Activated T-helper 17 cell treated with anti-CD3 and anti-CD28 coated beads, Interleukin-2, amount 50 U/mL, for 72 hours (primary cell): ENCODE results near the gene GRK1. TPM values are rescaled to one million over a fixed set of nuclear protein-coding genes. Genes with fewer than 3 reads are reported as not detected.

Experiments
- ATAC-seq: fragments of 150-1000 bp; cut with Tn5 transposase; replicated peaks from 2 replicates; pipeline ENCODE4 v1.10.0; 2021; ENCODE audit warnings: mild to moderate bottlenecking, moderate library complexity
- H3K27ac Mint-ChIP-seq: one replicate; pipeline ENCODE4 v1.8.0; 2022; ENCODE audit warnings: mixed read lengths
- H3K27me3 Mint-ChIP-seq: one replicate; pipeline ENCODE4 v1.8.0; 2022; ENCODE audit warnings: mixed read lengths
- H3K36me3 Mint-ChIP-seq: one replicate; pipeline ENCODE4 v1.8.0; 2022; ENCODE audit warnings: low read depth, mild to moderate bottlenecking, mixed read lengths
- H3K4me1 Mint-ChIP-seq: one replicate; pipeline ENCODE4 v1.8.0; 2022; ENCODE audit warnings: mixed read lengths
- H3K4me3 Mint-ChIP-seq: one replicate; pipeline ENCODE4 v1.8.0; 2022; ENCODE audit warnings: mild to moderate bottlenecking, mixed read lengths
- H3K9me3 Mint-ChIP-seq: one replicate; pipeline ENCODE4 v1.8.0; 2022; ENCODE audit warnings: mixed read lengths
- total RNA-seq, 2 donors: library from RNA; stranded (reverse); gene quantifications; one replicate each; pipeline ENCODE4 v1.2.3, GENCODE V29; 2022

GRK1 gene
- total RNA-seq, 2 donors from 2014 or later, result 0.09 to 0.64 TPM

DNA sequence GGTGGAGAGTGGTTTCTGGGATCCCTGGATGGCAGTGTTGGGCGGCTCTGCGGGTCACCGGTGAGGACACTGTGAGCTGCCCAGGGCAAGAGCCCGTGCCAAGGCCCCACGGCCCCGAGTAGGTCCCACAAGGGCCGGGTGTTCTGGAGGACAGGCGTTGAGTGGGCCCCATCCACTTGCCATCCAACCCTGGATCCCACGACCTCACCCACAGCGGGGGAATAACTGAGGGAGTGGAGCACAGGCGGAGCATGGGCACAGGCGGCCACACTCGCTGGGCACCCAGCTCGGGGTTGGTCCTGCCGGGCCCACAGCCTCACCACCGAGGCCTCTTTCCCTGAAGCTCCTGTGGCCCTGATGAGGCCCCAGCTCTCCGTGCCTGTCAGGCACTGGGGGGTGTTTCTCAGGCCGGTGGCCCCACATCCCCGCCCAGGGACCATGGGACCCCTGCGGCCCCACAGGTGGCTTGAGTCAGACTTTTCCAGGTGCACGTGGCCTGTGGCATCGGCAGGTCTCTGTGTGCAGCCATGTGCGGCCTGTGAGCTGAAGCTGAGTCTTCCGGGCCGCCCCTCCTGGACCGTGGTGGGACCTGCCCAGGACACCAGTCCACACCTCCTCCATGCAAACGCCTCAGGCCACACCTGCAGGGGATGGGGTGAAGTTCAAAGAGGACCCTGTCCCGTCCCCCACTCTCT is 108.6 kb downstream of the GRK1 start:
- peaks cover 9% of the 10 kb centered on the region for H3K9me3 Mint-ChIP-seq

DNA sequence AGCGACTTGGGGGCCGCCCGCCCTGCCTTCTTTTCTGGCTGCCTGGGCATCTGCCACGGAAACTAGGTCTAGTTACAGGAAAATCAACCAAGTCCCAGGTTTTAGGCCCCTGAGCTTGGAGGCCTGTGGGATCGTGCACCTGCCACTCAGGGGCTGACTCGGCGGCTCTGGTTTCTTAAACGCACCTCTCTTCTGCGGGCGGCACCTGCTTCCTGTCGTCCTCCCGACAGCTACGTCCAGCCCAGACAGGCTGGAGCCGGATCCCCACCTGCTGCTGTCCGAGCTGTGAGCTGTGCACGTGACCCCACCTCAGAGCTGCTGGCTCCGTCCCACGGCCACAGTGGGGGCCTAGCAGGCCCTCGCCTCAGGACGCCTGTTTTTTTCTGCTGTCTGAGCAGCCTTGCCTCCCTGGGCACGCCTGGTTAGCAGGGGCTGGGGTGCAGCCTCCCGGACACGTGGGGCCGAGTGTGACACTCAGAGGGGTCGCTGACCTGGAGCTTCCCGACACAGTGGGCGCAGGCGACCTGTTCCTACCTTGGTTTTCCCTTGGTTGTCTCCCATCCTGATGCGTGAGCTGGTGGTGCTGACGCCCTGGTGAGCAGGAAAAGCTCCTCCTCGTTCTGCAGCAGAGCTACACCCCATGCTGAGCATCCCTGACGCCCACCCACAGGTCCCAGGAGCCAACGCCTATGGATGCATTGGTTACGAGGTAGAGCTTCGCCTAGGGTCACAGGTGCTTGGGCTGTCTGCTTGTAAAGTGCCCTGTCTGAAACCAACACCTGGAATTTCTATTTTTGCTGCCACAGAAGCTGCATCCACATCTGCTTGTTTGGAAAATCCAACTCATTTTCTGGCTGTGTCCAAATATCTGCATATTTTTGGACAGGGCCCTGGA is 109.5 kb downstream of the GRK1 start:
- Mint-ChIP-seq H3K36me3 (no peaks in the 10 kb centered on the region), H3K4me1 (peaks cover 9% of the 10 kb centered on the region)

More for the DNA sequence above, 108.6 kb downstream of the GRK1 start:
- Mint-ChIP-seq H3K36me3 (no peaks in the 10 kb centered on the region), H3K4me1 (peaks cover 9% of the 10 kb centered on the region), H3K27ac (no peak overlapping the region), H3K27me3 (peaks cover 21% of the 10 kb centered on the region), H3K4me3 (no peak overlapping the region)
- no peak for ATAC-seq

DNA sequence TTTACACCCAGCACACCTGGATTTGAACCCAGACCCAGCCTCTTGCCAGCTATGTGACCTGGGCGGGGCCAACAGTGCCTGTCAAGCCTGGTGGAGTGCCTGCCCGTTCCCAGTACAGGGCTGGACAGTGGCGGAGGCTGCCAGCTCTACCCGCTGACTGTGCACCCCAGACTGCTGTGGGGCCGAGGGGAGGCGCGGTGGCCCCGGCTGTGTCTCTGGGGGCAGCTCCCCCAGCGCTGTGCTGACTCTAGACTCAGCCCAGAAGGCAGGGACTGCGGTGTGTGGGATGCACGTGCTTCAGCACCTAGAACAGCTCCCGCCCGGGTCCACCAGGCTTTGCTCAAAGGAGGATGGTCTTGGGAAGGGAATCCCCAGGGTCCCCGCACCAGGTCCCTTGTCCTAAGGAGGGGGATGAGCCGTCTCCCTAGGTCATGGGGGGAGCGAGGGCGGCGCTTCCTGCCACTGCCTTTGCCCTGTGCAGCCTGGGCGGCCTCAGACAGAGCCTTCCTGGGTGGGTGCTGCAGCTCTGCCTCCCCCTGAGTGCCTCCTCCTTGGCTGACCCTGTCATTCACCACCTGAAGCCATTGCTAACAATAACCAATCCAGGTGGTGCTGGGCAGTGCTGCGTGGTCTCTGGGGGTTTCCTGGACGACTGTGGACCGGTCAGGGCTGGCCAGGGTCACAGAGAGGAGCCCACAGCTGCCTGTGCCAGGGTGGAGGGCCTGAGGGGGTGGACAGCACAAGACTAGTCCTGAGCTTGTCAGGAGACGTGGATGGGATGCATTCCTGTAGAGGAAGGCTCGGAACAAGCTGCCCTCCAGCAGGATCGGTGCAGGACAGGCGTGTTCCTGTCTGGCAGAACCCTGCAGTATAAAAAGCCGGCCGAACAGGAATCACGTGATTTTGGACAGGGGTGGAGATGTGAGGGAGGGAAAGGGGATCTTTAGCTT is 110.6 kb downstream of the GRK1 start:
- ATAC-seq, result no peak
- H3K36me3 Mint-ChIP-seq, result no peaks in the 10 kb centered on the region
- peaks cover under 1% of the 10 kb centered on the region for H3K9me3 Mint-ChIP-seq
- no peak overlapping the region for H3K27ac Mint-ChIP-seq
- no peak overlapping the region for H3K4me3 Mint-ChIP-seq
- peaks cover under 1% of the 10 kb centered on the region for H3K4me1 Mint-ChIP-seq
- peaks cover 22% of the 10 kb centered on the region for H3K27me3 Mint-ChIP-seq

More for the DNA sequence above, 109.5 kb downstream of the GRK1 start:
- Mint-ChIP-seq H3K4me3 (no peak overlapping the region), H3K9me3 (peaks cover 9% of the 10 kb centered on the region), H3K27ac (no peak overlapping the region), H3K27me3 (peaks cover 22% of the 10 kb centered on the region)
- no peak for ATAC-seq

DNA sequence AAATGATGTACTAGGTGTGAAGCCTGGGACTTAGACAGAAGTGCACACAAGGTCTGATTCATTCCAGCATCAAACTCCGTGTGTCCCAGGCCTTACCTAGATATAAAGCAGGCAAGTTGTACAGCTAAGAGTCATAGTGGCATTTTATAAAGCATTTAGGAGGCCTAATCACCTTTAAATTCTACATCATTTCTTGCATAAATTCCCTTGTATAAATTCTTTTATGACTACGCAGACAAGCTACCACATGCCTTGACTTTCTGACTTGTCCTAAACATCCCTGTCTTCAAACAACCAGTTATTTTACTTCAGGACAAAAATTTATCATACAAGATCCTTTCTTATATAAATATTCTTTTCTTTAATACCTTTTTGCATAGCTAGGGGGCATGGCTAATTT is 114.6 kb downstream of the GRK1 start:
- Mint-ChIP-seq H3K4me1 (peaks cover 5% of the 10 kb centered on the region), H3K36me3 (no peaks in the 10 kb centered on the region), H3K9me3 (no peaks in the 10 kb centered on the region), H3K27ac (no peak overlapping the region), H3K4me3 (no peak overlapping the region), H3K27me3 (peaks cover 38% of the 10 kb centered on the region)
- ATAC-seq, result no peak

DNA sequence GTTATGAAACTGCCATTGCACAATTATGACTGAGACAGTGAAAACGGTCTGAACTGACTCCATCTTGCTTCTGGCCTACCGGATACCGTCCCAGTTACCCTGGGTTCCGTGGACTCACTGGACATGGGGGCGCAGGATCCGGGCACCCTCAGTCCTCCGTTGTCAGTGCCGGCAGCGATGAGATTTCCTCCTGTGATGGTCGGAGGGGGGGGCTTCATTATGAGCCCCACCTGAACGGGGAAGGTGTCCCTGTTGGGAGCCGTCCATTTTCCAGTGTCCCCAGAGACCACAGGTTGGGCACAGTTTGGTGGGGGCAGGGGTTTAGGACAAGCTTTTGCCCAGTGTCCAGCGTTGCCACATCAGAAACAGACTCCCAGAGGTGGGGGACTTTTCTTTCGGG is 115.5 kb downstream of the GRK1 start:
- Mint-ChIP-seq H3K36me3 (no peaks in the 10 kb centered on the region), H3K27ac (no peak overlapping the region), H3K4me1 (peaks cover 5% of the 10 kb centered on the region), H3K27me3 (peaks cover 34% of the 10 kb centered on the region), H3K4me3 (no peak overlapping the region), H3K9me3 (no peaks in the 10 kb centered on the region)
- no peak for ATAC-seq

DNA sequence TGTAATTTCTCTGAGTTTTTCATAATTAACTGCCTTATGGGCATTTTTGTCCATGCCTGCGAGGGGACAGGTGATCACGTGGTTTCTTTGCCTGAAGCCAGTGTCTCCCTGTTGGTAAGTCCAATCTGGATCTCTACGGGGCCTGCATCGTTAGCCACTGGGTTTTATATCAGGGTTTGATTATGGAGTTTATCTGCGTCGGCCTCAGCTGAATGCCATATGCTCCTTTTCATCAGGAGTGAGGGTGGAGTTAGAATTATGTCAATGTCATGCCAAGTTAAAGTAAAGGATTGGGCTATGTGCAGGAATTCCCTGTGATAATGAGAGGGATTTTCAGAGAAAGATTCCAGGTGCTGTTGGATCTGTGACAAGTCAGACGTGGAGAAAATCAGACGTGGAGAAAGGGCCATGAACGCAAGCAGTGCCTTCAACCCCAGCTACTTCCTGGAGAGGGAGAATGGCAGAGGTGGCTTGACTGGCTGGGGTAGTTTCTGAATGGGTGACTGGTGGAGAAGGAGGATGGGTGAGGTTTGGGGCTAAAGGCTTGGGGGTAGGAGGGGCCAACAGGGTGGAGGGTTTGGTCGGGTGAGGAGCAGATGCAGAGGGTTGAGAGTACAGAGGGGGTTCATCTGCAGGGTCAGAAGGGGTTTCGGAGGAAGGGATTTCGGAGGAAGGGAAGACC is 116.3 kb downstream of the GRK1 start:
- Mint-ChIP-seq H3K4me1 (peaks cover 5% of the 10 kb centered on the region), H3K36me3 (no peaks in the 10 kb centered on the region), H3K4me3 (no peak overlapping the region), H3K9me3 (no peaks in the 10 kb centered on the region), H3K27me3 (peaks cover 31% of the 10 kb centered on the region), H3K27ac (peak overlapping the region; percentile 8)
- no peak for ATAC-seq

DNA sequence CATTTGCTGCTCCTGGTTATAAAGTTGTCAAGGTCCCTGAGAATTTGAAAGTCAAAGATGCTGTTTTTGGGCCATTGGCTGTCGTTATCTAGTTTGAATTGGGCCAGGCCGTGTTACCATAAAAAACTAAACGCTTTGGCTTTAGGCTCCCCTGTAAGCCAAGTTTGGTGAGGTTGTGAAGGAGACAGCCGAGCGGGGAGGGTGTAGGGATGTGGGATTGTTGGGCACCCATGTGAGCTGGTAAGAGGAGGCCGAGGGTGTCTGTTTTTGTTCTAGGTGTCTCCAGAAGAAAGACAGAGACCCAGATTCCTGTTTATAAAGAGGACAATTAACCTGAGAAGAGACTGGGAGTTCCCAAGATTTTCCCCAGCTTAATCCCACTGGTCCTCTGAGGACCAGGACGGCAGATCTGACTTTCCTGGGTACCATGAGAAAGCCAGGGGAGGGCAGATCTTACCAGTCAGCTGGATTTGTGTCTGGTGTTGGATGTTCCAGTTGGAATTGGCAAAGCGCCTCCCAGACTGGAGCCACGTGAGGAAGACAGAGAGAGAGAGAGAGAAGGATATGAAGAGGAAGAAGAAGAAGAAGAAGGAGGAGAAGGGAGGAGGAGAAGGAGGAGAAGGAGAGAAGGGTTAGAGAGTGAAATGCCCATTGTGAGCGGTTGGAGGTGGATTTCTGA is 117.1 kb downstream of the GRK1 start:
- no peak for ATAC-seq
- Mint-ChIP-seq H3K27ac (peak overlapping the region; percentile 8), H3K9me3 (no peaks in the 10 kb centered on the region)

DNA sequence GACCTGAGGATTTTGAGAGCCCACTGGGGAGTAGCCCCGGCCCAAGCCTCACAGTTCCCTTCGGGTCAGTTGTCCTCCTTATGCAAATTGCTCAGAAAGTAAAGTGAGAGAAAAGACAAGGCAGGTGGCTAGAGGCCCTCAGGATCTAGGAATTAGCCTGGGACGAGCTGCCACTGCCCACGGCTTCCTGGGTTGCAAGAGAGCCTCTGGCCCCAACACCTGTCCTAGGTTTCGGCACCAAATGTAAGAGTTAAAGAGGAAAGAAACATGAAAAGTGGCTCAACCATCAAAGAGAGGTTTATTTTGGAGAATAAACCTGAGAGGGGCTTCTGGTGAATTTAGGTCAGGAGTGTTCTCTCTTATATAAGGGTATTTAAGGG is 117.6 kb downstream of the GRK1 start:
- ATAC-seq, result no peak
- no peaks in the 10 kb centered on the region for H3K36me3 Mint-ChIP-seq
- peaks cover 20% of the 10 kb centered on the region for H3K27me3 Mint-ChIP-seq
- H3K4me3 Mint-ChIP-seq, result no peak overlapping the region
- peaks cover 5% of the 10 kb centered on the region for H3K4me1 Mint-ChIP-seq
- H3K27ac Mint-ChIP-seq, result no peak overlapping the region
- no peaks in the 10 kb centered on the region for H3K9me3 Mint-ChIP-seq

More for the DNA sequence above, 117.1 kb downstream of the GRK1 start:
- Mint-ChIP-seq H3K27me3 (peaks cover 25% of the 10 kb centered on the region), H3K4me3 (no peak overlapping the region), H3K4me1 (peaks cover 5% of the 10 kb centered on the region), H3K36me3 (no peaks in the 10 kb centered on the region)

DNA sequence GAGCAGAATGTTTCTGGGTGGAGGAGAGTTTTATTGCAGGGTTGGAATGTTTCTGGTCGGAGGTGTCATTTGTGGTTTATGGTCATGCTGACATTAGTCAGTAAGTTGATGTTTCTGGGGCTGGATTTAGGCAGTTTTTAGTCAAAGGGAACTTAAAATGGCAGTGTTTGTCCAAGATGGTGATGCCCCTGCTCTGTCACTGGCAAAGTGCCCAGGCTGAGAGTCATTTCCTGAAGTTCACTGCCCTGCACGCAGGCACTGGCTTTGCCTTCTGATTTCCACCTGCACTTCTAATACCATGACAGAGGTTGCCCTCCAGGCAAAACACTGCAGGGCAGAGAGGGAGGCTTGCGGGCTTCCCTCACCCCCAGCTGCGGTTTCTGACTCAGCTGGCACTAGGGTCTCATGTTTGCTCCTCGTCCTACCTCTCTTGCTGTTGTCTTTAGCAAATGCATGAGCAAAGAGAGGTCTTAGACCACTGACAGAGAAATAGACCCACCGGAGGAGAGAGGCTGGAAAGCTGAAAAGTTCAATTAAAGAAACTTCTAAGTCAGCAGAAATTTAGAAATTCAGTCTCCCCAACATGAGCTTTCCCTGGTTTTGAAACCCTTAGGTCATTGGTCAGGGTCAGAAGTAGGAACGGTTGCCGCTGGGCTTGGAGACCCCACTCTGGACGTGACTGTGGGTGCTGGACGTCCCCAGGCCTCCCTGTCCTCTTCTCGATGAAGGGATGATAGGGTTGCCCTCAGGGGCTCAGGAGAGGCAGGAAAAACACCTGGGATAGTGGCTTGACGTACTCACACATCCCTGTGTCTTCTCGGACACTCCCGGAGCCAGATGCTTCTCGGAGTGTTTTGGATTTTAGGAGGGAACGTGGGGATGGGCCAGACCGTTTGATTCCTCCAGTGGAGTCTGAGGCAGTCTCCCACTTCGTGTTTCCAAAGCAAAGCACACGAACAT is 118.3 kb downstream of the GRK1 start:
- Mint-ChIP-seq H3K4me3 (no peak overlapping the region), H3K27me3 (peaks cover 19% of the 10 kb centered on the region), H3K36me3 (no peaks in the 10 kb centered on the region), H3K9me3 (no peaks in the 10 kb centered on the region), H3K27ac (no peak overlapping the region), H3K4me1 (peaks cover 5% of the 10 kb centered on the region)
- peak; percentile 85 for ATAC-seq

DNA sequence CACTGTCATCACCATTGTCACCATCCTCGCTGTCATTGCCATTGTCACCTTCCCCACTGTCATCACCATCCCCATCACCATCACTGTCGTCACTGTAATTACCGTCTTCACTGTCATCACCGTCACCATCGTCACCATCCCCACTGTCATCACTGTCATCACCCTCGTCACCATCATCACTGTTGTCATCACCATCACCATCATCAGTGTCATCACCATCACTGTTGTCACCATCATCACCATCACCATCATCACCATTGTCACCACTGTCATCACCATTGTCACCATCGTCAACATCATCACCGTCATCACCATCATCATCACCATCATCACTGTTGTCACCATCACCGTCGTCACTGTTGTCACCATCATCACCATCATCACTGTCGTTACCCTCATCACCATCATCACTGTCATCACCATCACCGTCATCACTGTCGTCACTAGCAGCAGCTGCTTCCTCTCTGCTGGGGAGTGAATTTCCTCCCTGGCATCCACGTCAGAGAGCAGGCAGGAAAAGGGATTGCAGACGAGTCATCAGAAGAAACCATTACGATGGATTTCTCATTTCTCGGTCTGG is 119.3 kb downstream of the GRK1 start:
- H3K27me3 Mint-ChIP-seq, result peaks cover 16% of the 10 kb centered on the region
- peaks cover 5% of the 10 kb centered on the region for H3K4me1 Mint-ChIP-seq
- H3K27ac Mint-ChIP-seq, result no peak overlapping the region
- ATAC-seq, result peak; percentile 36
- no peaks in the 10 kb centered on the region for H3K9me3 Mint-ChIP-seq
- no peak overlapping the region for H3K4me3 Mint-ChIP-seq
- no peaks in the 10 kb centered on the region for H3K36me3 Mint-ChIP-seq
